ENCODE results near the gene FER1L5. TPM values are rescaled to one million over a fixed set of nuclear protein-coding genes. Genes with fewer than 3 reads are reported as not detected.

The FER1L5 gene
- total RNA-seq, 2 experiments from 2014 or later, result not detected

- intact Hi-C loops (cut with micrococcal nuclease; ENCODE audit: unreplicated experiment), result no loop called here
- Histone ChIP-seq H3K36me3 (ENCODE audit: insufficient read depth, low read length) (no peaks in the 10 kb centered on the region), H3K79me2 (ENCODE audit: insufficient read depth, low read depth, low read length) (no peaks in the 10 kb centered on the region), H4K20me1 (ENCODE audit: insufficient read depth, low read length) (no peaks in the 10 kb centered on the region), H2AFZ (ENCODE audit: low read length) (no peak overlapping the region), H3K9me2 (ENCODE audit: insufficient read depth, low read length) (no peaks in the 10 kb centered on the region), H3K27ac (ENCODE audit: low read depth, low read length, poor library complexity, severe bottlenecking) (no peak overlapping the region), H3K4me1 (ENCODE audit: insufficient read depth, low read length, poor library complexity, severe bottlenecking) (no peaks in the 10 kb centered on the region), H3K4me2 (ENCODE audit: low read length) (no peak overlapping the region), H3K9me3 (ENCODE audit: low read length) (no peaks in the 10 kb centered on the region), H3K4me3 (ENCODE audit: low read depth, low read length, poor library complexity, severe bottlenecking) (no peak overlapping the region)
- ChIA-PET POLR2A (no interaction called here), CTCF (ENCODE audit: unreplicated experiment) (no interaction called here)
- BruUV-seq (replicated peaks), result no TSS peak
- DNase-seq (ENCODE audit: low spot score), result no peak
- TF ChIP-seq CTCF (conservative IDR thresholded peaks at IDR 0.05; ENCODE audit: low read length) (no peak), EZH2phosphoT487 (IDR thresholded peaks at IDR 0.05; ENCODE audit: borderline replicate concordance, low read depth, low read length) (no peak)
These were observed 49.8 kb downstream of the FER1L5 start for GRCh38 chr2:96692094-96692971.

GRCh38 chr2:96693286-96694200 lies 51.0 kb downstream of the FER1L5 start:
- CTCF ChIA-PET (ENCODE audit: unreplicated experiment), result no interaction called here

More at GRCh38 chr2:96693286-96694200, 51.0 kb downstream of the FER1L5 start:
- H3K36me3 ChIP-seq (ENCODE audit: insufficient read depth, low read length), result no peaks in the 10 kb centered on the region
- no peaks in the 10 kb centered on the region for H3K4me1 ChIP-seq (ENCODE audit: insufficient read depth, low read length, poor library complexity, severe bottlenecking)
- no peak overlapping the region for H2AFZ ChIP-seq (ENCODE audit: low read length)
- BruUV-seq (replicated peaks), result no TSS peak
- no peak overlapping the region for H3K4me2 ChIP-seq (ENCODE audit: low read length)
- no peaks in the 10 kb centered on the region for H3K79me2 ChIP-seq (ENCODE audit: insufficient read depth, low read depth, low read length)
- TF ChIP-seq EZH2phosphoT487 (IDR thresholded peaks at IDR 0.05; ENCODE audit: borderline replicate concordance, low read depth, low read length), result no peak
- TF ChIP-seq CTCF (conservative IDR thresholded peaks at IDR 0.05; ENCODE audit: low read length), result no peak
- intact Hi-C loops (cut with micrococcal nuclease; ENCODE audit: unreplicated experiment), result no loop called here
- H3K9me2 ChIP-seq (ENCODE audit: insufficient read depth, low read length), result no peaks in the 10 kb centered on the region
- no peak for DNase-seq (ENCODE audit: low spot score)
- H3K27ac ChIP-seq (ENCODE audit: low read depth, low read length, poor library complexity, severe bottlenecking), result no peak overlapping the region
- no peaks in the 10 kb centered on the region for H4K20me1 ChIP-seq (ENCODE audit: insufficient read depth, low read length)
- H3K9me3 ChIP-seq (ENCODE audit: low read length), result no peaks in the 10 kb centered on the region
- POLR2A ChIA-PET, result no interaction called here
- H3K4me3 ChIP-seq (ENCODE audit: low read depth, low read length, poor library complexity, severe bottlenecking), result no peak overlapping the region
